CD4-positive, alpha-beta T cell treated with Interleukin-6 at 100 ng/mL for 8 hours (primary cell): ENCODE data around the gene CCDC74B.
"Not testable (repeated sequence)": the region's sequence is repeated elsewhere in the genome, so short reads cannot be mapped to it uniquely, and the experiment has no call there.

Experiments used
- DNase-seq: peaks from one replicate; pipeline ENCODE4 v3.0.0-alpha.2; 2020; ENCODE audit warnings: mixed read lengths, low spot score

Gene CCDC74B

DNA sequence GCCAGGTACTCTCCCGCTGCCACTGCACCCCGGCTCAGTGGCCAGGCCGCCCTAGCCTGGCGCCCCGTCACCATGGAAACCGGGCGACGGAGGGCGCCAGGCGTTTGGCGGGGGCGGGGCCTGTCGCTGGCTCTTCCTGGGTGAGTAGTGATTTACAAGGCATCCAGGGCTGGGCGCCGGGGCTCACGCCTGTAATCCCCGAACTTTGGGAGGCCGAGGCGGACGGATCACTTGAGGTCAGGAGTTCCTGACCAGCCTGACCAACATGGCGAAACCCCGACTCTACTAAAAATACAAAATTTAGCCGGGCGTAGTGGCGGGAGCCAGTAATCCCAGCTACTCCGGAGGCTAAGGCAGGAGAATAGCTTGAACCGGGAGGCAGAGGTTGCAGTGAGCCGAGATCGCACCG is at the start of gene CCDC74B:
Gene CCDC74B (minus strand): TSS at position 107 of the 409 bp plus-strand sequence. CDS start 116 bp downstream, outside the sequence.
- peak; percentile 45 for DNase-seq

DNA sequence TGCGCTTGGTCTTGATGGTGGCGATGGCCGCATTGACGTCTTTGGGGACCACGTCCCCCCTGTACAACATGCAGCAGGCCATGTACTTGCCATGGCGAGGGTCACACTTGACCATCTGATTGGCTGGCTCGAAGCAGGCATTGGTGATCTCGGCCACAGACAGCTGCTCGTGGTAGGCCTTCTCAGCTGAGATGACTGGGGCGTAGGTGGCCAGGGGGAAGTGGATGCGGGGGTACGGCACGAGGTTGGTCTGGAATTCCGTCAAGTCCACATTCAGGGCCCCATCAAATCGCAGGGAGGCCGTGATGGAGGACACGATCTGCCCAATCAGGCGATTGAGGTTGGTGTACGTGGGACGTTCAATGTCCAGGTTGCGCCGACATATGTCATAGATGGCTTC is 48.9 kb upstream of the CCDC74B start:
- not testable (repeated sequence) for DNase-seq

DNA sequence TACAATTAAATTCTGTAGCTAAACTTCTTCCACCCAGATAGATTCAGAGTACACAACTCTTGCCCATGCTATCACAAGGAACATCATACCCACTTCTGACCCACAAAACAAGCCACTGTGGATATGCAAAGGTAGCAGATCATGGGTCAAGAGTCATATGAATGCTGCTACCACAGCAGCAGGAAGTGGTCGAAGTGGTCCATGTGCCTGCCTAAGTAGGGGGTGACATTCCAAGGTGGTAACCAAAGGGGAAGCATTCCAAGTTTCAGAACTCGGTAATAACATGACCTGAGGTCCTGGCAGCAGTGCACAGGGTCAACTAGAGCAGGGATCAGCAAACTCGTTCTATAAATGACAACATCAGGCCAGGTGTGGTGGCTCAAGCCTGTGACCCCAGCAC is 47.5 kb upstream of the CCDC74B start:
- not testable (repeated sequence) for DNase-seq

DNA sequence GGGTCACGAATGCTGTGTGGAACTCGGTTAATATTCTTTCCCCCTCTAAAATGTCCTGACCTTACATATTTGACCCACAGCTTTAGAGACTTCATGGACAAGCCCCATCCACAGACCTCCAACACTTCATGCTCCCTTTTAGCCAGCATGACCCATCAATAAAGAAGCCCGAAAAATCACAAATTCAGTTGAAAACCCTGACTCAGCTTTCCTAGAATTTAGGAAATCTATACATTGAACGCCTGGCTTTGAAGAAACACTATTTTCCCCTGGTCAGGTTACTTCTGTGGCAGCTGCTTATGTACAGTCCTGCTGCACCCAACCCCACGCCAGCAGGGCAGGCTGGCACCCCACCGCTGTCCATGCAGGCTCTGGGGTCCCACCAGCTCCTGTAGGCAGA is 46.4 kb upstream of the CCDC74B start:
- DNase-seq, result not testable (repeated sequence)

DNA sequence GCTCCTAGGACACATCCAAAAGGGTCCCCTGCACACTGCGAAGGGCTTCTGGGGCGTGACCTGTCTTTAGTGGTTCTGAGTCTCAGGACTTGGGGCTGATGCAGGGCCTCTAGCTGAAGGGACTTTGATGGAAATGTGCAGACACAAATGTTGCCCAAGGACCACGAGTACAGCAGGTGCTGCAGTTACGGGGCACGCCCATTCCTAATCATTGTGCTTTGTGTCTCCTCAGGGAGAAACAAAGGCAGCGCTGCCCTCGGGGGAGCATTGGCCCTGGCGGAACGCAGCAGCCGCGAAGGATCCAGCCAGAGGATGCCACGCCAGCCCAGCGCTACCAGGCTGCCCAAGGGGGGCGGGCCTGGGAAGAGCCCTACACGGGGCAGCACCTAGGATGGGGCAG is 45.3 kb upstream of the CCDC74B start:
- DNase-seq, result no peak

DNA sequence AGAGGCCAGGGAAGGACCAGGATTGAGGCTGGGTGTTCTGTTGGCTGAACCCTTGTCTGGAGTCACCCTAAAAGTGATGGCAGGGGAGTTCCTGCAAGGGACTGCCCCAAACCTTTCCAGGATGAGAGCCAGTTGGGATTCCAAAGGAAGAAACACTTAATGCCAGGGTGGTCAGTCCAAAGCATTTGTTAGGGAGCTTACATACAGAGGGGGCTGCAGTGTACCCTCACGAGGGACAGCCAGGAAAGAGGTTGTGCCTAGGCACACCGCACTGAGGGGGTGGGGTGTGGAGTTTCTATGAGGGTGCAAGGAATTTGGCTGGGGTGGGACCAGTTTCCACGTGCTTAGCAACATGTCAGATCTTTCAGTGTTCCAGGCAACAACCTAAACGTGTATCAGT is 44.0 kb upstream of the CCDC74B start:
- DNase-seq, result not testable (repeated sequence)

DNA sequence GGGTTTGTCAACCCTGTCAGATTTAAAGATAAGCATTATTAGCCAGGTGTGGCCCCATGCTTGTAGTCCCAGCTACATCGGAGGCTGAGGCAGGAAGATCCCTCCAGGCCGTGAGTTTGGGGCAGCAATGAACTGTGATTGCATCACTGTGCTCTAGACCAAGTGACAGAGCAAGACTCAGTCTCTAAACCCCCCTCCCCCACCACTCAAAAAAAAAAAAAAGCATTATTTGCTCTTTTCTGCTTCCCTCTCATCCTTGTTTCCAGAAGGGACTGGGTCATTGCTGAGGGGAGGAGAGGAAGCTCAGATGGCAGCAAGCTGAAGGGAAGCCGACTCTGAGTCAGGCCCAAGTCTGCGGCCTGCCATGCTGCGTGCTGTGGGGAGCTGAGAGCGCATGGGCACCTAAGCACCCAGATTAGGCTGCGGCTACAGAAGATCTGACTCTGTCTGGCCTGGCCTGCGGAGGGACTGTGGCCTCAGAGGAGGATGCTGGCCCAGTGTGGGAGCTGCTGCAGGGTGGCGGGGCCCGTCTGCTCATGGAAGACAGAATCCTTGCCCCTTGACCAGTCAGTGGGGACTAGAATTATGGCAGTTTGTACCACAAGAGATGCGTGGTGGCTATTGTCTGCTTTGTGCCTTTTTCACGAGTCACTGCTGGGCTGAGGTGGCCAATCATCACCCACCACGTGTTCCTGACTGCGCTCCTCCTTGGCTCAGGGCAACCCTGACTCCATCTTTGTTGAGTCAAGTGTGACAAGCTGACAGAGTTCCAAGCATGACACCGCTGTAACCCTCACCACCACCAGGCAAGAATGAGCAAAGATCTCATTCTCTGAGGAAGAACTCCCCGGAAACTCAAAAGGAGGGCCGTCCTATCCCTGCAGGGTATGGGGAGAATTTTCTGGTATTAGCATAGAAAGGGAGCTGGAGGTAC is 43.2 kb upstream of the CCDC74B start:
- not testable (repeated sequence) for DNase-seq

DNA sequence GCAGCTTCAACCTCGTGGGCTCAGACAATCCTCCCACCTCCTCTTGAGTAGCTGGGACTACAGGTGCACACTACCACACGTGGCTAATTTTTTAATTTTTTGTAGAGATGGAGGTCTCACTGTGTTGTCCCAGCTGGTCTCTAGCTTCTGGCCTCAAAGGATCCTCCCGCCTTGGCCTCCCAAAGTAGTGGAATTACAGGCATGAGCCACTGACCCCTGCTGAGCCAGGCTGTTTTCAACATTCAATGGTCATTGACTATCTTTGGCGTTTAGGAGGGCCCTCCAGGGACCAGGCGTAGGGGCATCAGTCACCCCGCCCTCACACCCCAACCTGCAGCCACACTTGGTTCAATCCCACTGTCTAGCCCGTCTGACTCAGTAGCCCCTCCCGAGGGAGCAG is 42.4 kb upstream of the CCDC74B start:
- DNase-seq, result no peak

DNA sequence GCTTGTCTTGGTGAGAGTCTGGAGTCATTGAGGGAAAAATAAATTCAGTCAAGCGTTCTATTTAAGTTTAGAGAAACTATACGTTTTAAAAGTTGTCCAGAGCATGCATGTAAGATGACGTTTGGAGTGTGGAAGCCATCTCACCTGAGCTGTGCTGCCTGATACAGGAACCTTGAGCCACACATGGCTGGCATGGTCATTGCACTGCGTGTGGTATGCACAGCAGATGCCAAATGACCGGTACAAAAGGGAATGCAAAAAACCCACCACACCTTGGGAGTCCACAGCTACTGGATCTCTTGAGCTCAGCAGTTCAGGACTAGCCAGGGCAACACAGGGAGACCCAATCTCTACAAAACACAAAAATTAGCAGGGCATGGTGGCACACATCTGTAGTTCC is 41.5 kb upstream of the CCDC74B start:
- no peak for DNase-seq

DNA sequence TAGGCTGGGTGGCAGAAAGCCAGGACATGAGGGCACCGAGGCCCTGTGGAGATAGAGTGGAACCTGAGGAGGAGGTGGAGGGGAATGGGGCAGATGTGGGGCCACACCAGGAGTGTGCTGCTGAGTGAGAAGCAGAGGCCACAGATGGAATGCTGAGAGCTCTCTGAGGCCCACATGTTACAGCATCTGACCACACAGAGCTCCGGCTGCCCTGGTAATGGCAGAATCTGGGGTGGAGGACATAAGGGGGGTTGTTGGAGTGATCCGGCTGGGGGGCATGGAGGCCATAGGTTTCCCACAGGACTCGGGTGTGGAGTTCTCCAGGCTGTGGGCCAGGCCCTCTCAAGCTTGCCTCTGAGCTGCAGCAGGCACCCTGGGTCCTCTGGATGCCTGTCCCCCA is 41.0 kb upstream of the CCDC74B start:
- no peak for DNase-seq

DNA sequence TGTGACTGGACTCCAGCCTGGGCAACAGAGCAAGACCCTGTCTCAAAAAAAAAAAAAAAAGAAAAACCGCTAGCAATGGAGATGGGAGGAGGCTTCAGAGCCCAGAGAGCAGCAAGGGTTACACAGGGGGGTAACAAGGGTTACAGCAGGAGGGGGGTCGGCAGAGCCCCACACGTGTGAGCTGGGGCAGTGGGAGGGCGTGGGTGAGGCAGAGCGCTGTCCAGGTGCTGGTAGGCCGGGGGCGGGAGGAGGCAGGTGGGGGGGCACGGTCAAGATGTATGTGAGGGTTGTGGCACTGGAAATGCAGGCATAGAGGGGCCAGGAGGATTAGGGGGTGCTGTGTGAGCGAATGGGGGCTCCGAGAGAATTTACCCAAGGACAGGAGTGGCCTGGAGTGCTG is 40.5 kb upstream of the CCDC74B start:
- DNase-seq, result no peak

DNA sequence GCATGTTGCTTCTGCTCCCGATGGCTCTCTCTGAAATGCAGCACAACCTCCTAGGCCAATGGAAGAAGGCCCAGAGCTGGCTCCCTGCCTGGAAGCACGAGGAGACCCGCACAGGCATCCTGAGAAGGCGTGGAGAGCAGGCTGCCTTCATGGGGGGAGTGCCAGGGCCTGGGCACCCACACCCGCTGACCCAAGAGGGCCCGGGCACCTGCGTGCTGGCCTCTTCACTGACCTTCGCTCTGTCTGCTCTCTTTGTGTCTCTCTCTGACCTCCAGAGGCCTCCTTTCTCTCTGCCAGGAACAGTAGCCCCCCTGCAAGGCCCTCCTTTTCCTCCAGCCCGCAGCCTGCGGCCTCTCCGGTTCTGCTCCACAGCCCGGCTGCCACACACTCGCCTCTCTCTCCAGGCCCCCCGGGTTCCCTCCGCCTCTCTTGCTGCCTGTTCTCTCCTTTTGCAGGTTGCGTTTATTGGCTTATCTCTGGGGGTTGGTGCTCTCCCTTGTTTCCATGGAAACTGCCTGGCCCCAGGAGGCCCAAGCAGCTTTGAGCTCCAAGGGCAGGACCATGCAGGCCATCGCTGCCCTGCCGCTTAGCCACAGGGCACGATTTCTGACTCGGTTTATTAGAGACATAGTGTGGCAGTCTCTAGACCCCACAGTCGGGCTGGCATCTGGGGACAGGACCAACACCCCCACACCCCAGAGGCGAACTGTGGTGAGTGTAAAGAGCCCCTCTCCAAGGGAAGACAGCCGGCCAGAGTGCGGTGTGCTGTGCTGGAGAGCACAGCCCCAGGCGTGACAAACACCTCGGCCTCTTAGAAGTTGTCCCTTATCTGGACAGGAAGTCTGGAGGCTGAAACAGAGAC is 38.8 kb upstream of the CCDC74B start:
- no peak for DNase-seq

DNA sequence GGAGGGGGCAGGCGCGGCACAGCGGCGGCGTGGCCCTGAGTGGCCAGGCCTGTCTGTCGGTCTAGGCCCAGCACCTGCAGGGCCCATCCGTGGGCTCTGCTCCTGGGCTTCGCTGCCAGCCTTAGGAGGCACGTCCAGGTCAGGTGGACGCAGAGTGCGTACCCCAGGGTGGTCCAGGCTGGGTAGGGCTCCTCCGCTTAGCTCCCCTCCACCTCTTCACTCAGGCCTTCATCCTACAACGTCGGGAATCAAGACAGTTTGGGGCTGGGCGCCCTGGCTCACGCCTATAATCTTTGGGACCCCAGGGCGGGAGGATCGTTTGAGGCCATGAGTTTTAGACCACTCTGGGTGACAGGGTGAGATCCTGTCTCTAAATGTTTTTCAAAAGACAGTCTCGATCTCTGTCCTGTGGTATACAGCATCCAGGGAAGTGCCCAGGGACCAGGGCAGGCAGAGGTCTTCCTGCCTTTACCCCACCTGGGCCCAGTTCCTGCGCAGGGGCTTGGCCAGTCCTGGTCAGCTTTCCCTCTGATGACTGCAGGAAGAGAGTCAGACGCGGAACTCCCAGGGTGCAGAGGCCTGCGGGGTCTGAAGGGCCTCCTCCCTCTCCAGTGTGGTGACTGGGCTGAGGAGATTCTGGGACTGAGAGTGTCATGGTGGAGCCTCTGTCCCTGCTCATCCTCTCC is 38.1 kb upstream of the CCDC74B start:
- DNase-seq, result not testable (repeated sequence)

DNA sequence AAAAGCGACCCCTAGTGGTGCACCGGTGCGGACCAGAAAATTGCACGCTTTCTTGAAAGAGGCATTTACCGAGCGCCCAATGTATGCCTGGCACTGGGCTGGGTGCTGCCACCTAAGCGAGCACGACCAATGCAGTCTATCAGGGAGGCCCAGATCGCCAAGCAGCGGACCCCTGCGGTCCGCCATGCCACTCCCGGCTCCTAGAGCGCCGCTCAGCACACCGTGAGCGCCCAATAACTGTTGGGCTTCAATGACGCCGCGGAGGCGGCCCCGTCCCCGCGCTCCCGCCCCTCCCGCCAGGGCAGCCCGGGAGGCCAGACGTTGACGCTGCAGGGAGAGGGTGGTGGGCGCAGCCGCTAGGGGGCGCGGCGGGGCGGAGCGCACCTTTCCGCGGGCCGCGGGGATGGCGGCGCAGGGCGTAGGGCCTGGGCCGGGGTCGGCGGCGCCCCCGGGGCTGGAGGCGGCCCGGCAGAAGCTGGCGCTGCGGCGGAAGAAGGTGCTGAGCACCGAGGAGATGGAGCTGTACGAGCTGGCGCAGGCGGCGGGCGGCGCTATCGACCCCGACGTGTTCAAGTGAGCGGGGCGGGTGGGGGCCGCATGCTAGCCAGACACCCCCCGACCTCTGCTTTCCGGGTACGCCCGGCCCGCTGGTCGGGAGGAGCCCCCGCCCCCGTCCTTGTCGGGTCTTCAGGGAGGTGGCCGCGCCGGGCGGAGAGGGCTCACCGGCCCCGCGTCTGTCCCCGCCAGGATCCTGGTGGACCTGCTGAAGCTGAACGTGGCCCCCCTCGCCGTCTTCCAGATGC is 37.2 kb upstream of the CCDC74B start, which contains the start of gene MZT2B:
Gene MZT2B (plus strand): TSS at position 383 of the 803 bp plus-strand sequence. CDS start 21 bp downstream, at position 404.
- DNase-seq, result peak; percentile 91

DNA sequence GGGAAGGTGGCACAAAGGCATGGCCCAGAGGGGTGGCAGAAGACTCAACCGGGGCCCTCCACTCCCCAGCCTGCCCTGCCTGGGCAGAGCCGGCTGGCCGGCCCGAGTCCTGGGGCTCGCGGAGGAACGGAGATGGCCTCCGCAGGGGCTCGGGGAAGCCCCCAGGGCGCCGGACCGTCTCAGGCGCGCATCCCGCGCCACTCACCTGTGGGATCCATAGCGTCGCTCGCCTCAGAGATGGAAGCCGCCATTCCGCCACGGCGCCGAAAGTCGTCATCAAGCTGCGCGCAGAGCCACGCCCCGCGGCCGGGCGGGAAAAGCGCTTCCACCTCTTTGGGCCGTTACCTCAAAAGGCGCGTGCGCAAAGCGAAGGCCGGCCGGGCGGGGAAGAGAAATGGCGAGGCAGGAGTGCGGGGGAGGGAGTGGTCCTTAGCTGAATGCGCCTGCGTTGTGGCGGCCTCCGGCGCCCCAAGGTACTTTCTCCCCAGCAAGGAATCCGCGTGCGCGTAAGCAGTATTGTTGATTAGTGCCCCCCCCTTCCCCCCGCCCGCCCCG is 36.5 kb upstream of the CCDC74B start, which contains the start of gene SMPD4:
Gene SMPD4 (minus strand): TSS at position 278 of the 555 bp plus-strand sequence. CDS start 5,010 bp downstream, outside the sequence.
- DNase-seq, result peak; percentile 96

DNA sequence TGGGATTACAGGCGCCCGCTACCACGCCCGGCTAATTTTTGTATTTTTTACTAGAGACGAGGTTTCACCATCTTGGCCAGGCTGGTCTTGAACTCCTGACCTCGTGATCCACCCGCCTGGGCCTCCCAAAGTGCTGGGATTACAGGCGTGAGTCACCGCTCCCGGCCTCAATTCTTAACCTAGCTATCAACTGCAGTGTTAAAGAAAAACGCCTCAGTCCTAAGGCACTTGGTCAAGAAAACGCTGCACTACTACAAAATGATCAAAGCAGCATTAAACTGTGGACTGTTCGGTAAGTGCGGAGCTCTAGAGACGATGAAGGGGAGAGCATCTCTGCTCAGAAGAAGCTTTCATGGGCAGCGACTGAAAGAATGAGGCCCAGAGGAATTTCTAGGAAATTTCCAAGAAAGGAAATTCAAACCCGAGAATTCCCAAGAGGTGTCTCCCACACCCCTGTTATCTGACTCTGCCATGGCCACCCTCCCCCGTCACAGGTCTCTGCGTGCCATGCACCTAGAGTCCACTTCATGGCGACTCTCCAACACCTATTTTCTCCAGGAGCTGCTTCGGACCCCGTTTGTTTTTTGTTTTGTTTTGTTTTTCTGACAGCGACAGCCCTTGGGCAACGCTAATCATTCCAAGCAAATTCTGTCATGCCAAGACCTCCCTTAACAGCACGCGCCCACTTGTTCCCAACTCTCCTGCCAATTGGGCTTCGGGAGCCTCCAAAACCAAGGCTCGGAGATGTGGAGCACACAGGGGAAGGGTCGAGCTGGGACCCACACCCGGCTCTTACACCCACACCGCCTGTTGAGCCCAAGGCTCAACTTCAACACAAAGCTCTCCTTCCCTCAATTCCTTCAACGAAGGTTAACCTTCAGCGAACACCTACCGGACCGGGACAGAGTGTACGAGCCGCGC is 35.8 kb upstream of the CCDC74B start:
- not testable (repeated sequence) for DNase-seq

DNA sequence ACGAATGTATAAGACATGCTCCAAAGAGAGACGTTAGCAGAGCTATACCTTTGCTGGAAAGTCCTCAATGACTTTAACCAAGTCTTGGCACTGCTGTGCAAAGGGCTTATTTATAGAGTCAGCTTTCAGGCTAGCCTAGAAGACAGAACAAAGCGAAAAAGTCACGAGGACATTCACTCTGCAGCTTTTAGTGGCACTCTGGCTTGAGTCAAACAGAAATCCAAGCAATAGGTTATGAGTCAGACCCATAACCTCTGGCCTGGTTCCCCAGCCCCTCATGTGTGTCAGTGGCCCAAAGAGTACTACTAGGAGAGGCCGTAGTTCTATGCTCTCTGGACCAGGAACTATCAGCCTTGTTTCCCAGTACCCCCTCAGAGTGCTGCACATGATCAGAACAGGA is 30.0 kb upstream of the CCDC74B start:
- not testable (repeated sequence) for DNase-seq

DNA sequence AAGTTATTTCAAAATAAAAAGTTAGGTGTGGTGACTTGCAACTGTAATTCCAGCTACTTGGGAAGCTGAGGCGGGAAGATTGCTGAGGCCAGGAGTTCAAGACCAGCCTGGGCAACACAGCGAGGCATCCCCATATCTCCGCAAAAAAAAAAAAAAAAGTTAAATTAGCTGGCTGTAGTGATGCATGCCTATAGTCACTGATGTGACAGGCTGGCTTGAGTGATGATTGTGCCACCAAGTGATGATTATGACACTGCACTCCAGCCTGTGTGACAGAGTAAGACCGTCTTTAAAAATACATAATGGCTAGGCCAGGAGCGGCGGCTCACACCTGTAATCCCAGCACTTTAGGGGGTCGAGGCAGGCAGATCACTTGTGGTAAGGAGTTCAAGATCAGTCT is 25.0 kb upstream of the CCDC74B start:
- no peak for DNase-seq

DNA sequence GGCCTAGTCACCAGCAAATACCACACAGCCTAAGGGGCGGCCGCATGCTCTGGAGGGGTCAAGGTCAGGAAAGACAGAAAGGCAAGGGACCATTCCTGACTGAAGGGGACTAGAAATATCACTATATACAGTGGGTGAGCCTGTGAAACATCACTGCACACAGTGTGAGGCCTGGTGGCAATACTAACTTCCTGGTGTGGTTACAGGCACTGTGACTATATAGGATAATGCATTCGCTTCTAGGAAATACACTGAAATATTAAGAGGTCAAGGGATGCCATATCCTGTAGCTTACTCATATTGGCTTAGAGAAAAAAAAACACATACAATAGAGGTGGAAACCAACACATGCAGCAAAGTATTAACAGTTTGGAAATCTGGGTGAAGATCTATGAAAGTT is 24.3 kb upstream of the CCDC74B start:
- DNase-seq, result not testable (repeated sequence)

DNA sequence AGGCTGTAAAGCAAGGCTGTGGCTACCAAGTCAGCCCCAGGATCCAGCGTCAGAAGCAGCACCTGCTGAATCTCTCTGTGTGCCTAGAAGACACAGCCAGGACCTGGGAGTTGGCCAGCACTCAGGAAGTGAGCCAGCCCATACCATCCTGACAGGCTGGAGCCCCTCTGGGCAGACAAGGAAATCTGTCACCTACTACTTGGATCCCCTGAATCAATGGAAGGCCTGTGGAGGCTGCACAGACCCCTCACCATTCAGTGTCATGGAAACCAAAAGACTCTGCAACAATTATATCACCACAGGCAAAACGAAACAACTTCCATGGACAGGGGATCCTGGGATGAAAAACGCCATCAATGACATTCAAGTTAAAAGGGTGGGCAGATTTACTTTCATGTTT is 21.7 kb upstream of the CCDC74B start:
- not testable (repeated sequence) for DNase-seq
